ENCODE measurements around the gene CLASP1.

DNA sequence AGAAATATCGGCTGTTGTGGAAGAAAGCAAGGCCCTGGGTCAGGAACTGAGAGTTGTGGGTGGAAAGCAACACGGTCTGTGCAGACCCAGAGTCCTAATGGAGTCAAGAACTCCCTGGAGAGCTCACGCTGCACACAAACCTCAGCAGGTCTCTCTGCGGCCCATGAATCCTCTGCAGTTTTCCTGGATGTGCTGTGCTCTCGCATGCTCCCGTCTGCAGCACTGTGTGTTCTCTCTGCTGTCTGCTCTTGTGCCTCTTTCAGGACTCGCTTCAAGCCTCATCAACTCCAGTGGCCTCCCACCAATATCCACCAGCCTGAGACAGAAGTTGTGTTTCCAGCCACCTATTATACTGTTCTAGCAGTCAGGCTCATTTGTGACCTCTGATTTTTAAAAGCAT, 94.3 kb downstream of the CLASP1 start:
- TF ChIP-seq, protein P1, sequence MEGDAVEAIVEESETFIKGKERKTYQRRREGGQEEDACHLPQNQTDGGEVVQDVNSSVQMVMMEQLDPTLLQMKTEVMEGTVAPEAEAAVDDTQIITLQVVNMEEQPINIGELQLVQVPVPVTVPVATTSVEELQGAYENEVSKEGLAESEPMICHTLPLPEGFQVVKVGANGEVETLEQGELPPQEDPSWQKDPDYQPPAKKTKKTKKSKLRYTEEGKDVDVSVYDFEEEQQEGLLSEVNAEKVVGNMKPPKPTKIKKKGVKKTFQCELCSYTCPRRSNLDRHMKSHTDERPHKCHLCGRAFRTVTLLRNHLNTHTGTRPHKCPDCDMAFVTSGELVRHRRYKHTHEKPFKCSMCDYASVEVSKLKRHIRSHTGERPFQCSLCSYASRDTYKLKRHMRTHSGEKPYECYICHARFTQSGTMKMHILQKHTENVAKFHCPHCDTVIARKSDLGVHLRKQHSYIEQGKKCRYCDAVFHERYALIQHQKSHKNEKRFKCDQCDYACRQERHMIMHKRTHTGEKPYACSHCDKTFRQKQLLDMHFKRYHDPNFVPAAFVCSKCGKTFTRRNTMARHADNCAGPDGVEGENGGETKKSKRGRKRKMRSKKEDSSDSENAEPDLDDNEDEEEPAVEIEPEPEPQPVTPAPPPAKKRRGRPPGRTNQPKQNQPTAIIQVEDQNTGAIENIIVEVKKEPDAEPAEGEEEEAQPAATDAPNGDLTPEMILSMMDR (IDR thresholded peaks at IDR 0.05; ENCODE audit: extremely low read depth in 1 of 2, insufficient read depth in 1 of 2, low read depth in 1 of 2, low read length in 2 of 2) = no peak
- no peak for TF ChIP-seq MYC (IDR thresholded peaks at IDR 0.05; ENCODE audit: low read depth, low read length)
- no peak for TF ChIP-seq EZH2 (IDR thresholded peaks at IDR 0.05; ENCODE audit: borderline replicate concordance, low read depth, low read length, severe bottlenecking)
- no peak for TF ChIP-seq POLR2A (IDR thresholded peaks at IDR 0.05; ENCODE audit: low read depth, low read length)
- TF ChIP-seq POLR2AphosphoS5 (IDR thresholded peaks at IDR 0.05; ENCODE audit: insufficient read depth, low read depth, low read length) = no peak
- no peak for TF ChIP-seq MAX (IDR thresholded peaks at IDR 0.05; ENCODE audit: insufficient read depth, insufficient read length)
- TF ChIP-seq JUN (IDR thresholded peaks at IDR 0.05; ENCODE audit: borderline replicate concordance, insufficient read depth, insufficient read length, low read depth) = no peak
- no peak for TF ChIP-seq GATA2 (IDR thresholded peaks at IDR 0.05; ENCODE audit: insufficient read depth, insufficient read length, low read depth, low read length)
- TF ChIP-seq FOS (IDR thresholded peaks at IDR 0.05; ENCODE audit: borderline replicate concordance, insufficient read depth, low read length) = no peak

Measured in endothelial cell of umbilical vein (primary cell).